A673 (cell line): Measurements from ENCODE around the gene TCF25.

Source experiments
- EZH2 ChIP-seq: fragments of 200-600 bp; sonication (generic); IDR thresholded peaks from 2 replicates; pipeline ENCODE4 v1.6.1; 2017; ENCODE audit warnings: borderline replicate concordance, low read depth, mild to moderate bottlenecking, mixed read lengths, antibody characterized with exemption, low read length; ENCODE audit not compliant: poor library complexity, severe bottlenecking
- TF ChIP-seq, protein P1 (sequence below): fragments of 300-800, 200-600 bp; sonication (generic); conservative IDR thresholded peaks from 2 replicates; pipeline ENCODE4 v1.5.1; 2017; ENCODE audit warnings: low read depth, mild to moderate bottlenecking, antibody characterized with exemption, low read length, moderate library complexity, mixed read lengths

DNA sequence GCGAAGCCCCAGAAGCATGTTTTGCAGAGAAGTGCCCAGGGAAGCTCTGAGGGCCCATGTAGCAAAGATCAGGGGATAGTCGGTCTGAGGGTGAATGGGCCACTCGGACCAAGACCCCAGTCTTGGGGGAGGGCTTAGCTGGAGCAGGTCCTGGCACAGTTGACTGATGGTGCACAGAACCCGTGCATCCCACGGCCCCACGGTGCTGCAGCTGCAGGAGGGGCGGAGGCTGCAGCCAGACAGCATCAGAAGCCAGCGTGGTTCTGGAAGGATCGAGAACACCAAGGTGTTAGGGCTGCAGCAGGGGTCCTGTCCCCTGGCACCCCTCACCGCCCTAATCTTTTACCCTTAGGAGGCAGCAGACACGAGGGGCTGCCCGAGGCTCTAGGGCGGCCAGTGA lies 38.8 kb downstream of the TCF25 start:
- TF ChIP-seq, protein P1, sequence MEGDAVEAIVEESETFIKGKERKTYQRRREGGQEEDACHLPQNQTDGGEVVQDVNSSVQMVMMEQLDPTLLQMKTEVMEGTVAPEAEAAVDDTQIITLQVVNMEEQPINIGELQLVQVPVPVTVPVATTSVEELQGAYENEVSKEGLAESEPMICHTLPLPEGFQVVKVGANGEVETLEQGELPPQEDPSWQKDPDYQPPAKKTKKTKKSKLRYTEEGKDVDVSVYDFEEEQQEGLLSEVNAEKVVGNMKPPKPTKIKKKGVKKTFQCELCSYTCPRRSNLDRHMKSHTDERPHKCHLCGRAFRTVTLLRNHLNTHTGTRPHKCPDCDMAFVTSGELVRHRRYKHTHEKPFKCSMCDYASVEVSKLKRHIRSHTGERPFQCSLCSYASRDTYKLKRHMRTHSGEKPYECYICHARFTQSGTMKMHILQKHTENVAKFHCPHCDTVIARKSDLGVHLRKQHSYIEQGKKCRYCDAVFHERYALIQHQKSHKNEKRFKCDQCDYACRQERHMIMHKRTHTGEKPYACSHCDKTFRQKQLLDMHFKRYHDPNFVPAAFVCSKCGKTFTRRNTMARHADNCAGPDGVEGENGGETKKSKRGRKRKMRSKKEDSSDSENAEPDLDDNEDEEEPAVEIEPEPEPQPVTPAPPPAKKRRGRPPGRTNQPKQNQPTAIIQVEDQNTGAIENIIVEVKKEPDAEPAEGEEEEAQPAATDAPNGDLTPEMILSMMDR: no peak
- no peak for TF ChIP-seq EZH2
